GM12878 (cell line): ENCODE results near the gene INHBB. TPM values are rescaled to one million over a fixed set of nuclear protein-coding genes. Genes with fewer than 3 reads are reported as not detected.

Experiments
- BMI1 ChIP-seq: fragments of 450-650 bp; IDR thresholded peaks from 2 replicates; pipeline ENCODE4 v1.6.1; 2016; ENCODE audit warnings: mild to moderate bottlenecking, moderate library complexity, borderline replicate concordance
- BRCA1 ChIP-seq: IDR thresholded peaks from 2 replicates; pipeline ENCODE4 v1.6.1; 2011; ENCODE audit warnings: low read depth, low read length, improper control_type of control experiment
- CBX5 ChIP-seq: sonication (generic); IDR thresholded peaks from 2 replicates; pipeline ENCODE4 v1.6.1; 2016; ENCODE audit warnings: low read depth, moderate library complexity, mild to moderate bottlenecking, inconsistent platforms
- IKZF1 ChIP-seq: fragments of 450-650 bp; conservative IDR thresholded peaks from 2 replicates; pipeline ENCODE4 v1.6.1; 2017; ENCODE audit warnings: antibody characterized with exemption, mild to moderate bottlenecking
- KAT2A ChIP-seq: conservative IDR thresholded peaks from 2 replicates; pipeline ENCODE4 v1.6.1; 2011; ENCODE audit warnings: low read depth, low read length; ENCODE audit not compliant: control insufficient read depth
- KLF5 ChIP-seq: fragments of 450-650 bp; IDR thresholded peaks from 2 replicates; pipeline ENCODE4 v1.6.1; 2014; ENCODE audit warnings: mild to moderate bottlenecking; ENCODE audit not compliant: partially characterized antibody
- MAX ChIP-seq: IDR thresholded peaks from 2 replicates; pipeline ENCODE4 v1.6.1; 2012; ENCODE audit warnings: low read depth, low read length, improper control_type of control experiment
- MYB ChIP-seq: fragments of 150-350 bp; IDR thresholded peaks from 2 replicates; pipeline ENCODE4 v1.6.1; 2014; ENCODE audit warnings: mild to moderate bottlenecking, low read depth, low read length, borderline replicate concordance
- NBN ChIP-seq: fragments of 450-650 bp; IDR thresholded peaks from 2 replicates; pipeline ENCODE4 v1.6.1; 2016
- NFXL1 ChIP-seq: fragments of 450-650 bp; IDR thresholded peaks from 2 replicates; pipeline ENCODE4 v1.6.1; 2017; ENCODE audit warnings: antibody characterized with exemption, mild to moderate bottlenecking, borderline replicate concordance
- PAX5 ChIP-seq: IDR thresholded peaks from 2 replicates; pipeline ENCODE4 v1.6.1; 2011; ENCODE audit warnings: low read depth, low read length, borderline replicate concordance
- PRDM15 ChIP-seq: fragments of 450-650 bp; formaldehyde crosslinking; IDR thresholded peaks from 2 replicates; pipeline ENCODE4 v1.4.0; 2020; ENCODE audit warnings: mild to moderate bottlenecking, moderate library complexity
- RAD51 ChIP-seq: fragments of 450-650 bp; IDR thresholded peaks from 2 replicates; pipeline ENCODE4 v1.6.1; 2016; ENCODE audit warnings: moderate library complexity, mild to moderate bottlenecking, inconsistent platforms
- RB1 ChIP-seq: fragments of 450-650 bp; formaldehyde crosslinking; IDR thresholded peaks from 2 replicates; pipeline ENCODE4 v1.6.1; 2017; ENCODE audit warnings: mild to moderate bottlenecking, borderline replicate concordance
- RCOR1 ChIP-seq: conservative IDR thresholded peaks from 2 replicates; pipeline ENCODE4 v1.6.1; 2012; ENCODE audit warnings: low read depth, low read length, improper control_type of control experiment
- SIX5 ChIP-seq: IDR thresholded peaks from 2 replicates; pipeline ENCODE4 v1.6.1; 2011; ENCODE audit warnings: mild to moderate bottlenecking, low read depth, low read length, moderate library complexity; ENCODE audit not compliant: severe bottlenecking
- SKIL ChIP-seq: fragments of 450-650 bp; IDR thresholded peaks from 2 replicates; pipeline ENCODE4 v1.6.1; 2017; ENCODE audit warnings: mild to moderate bottlenecking, low read depth, inconsistent platforms; ENCODE audit not compliant: poor library complexity, severe bottlenecking
- SMAD1 ChIP-seq: fragments of 450-650 bp; IDR thresholded peaks from 2 replicates; pipeline ENCODE4 v1.6.1; 2018; ENCODE audit warnings: mild to moderate bottlenecking, low read depth; ENCODE audit not compliant: partially characterized antibody
- SMARCA5 ChIP-seq: fragments of 450-650 bp; IDR thresholded peaks from 2 replicates; pipeline ENCODE4 v1.6.1; 2017; ENCODE audit warnings: mild to moderate bottlenecking
- SPI1 ChIP-seq: IDR thresholded peaks from 2 replicates; pipeline ENCODE4 v1.6.1; 2011; ENCODE audit warnings: low read depth, mild to moderate bottlenecking, low read length, moderate library complexity, borderline replicate concordance; ENCODE audit not compliant: insufficient read depth
- TCF3 ChIP-seq: IDR thresholded peaks from 2 replicates; pipeline ENCODE4 v1.6.1; 2012; ENCODE audit warnings: low read depth, mild to moderate bottlenecking, low read length, borderline replicate concordance; ENCODE audit not compliant: insufficient read depth
- ZBTB33 ChIP-seq: fragments of 450-650 bp; IDR thresholded peaks from 2 replicates; pipeline ENCODE4 v1.6.1; 2017; ENCODE audit warnings: mild to moderate bottlenecking
- polyA plus RNA-seq, 11 experiments: library from polyadenylated mRNA; depleted of rRNA in 4 of 11; unstranded in 6 of 11; stranded (reverse) in 5 of 11; fragments of >200 nt; fragmentation: Nextera tagmentation in 4 of 11; fragmentation: Illumina TruSeq in 1 of 11; extraction: Ambion mirVana in 4 of 11; extraction: Trizol in 1 of 11; gene quantifications; 1 replicate in 1 of 11; 2 replicates in 10 of 11; pipeline versions ENCODE4 v1.2.1 to v1.2.3, GENCODE V29; 2011 to 2016; ENCODE audit warnings: inconsistent platforms in 2 of 11, missing spikeins in 2 of 11, low read depth in 1 of 11
- total RNA-seq, 4 experiments: library from RNA; depleted of rRNA in 3 of 4; stranded (reverse); fragments of >200 nt in 3 of 4; fragmentation: Illumina TruSeq in 1 of 4; extraction: Trizol in 1 of 4; gene quantifications; 2 replicates each; pipeline versions ENCODE4 v1.2.1 to v1.2.3, GENCODE V29; 2013 to 2021

The INHBB gene
- total and polyA plus RNA-seq, 10 of the 15 experiments (the other 5 are each of a cell fraction or from before 2014, with no cell fraction given) = 0.05 TPM; not detected in 9

GRCh38 chr2:120310136-120310535 is 35.8 kb upstream of the INHBB start (continued):
- no peak for TF ChIP-seq ZBTB33
- TF ChIP-seq BRCA1 = no peak
- no peak for TF ChIP-seq BMI1
- TF ChIP-seq KLF5 = no peak
- TF ChIP-seq PAX5 = peak; percentile 81; the same call in 1 of the 2 replicates
- no peak for TF ChIP-seq SIX5
- TF ChIP-seq KAT2A = no peak
- TF ChIP-seq SKIL = peak; percentile 66
- TF ChIP-seq RB1 = no peak
- TF ChIP-seq TCF3 = peak; percentile 74; the same call in 1 of the 2 replicates
- TF ChIP-seq RAD51 = no peak
- no peak for TF ChIP-seq NBN
- TF ChIP-seq CBX5 = 0 out of 2 replicates have a peak, but pooled peaks have one; percentile 78
- TF ChIP-seq PRDM15 (CRISPR knock-in tag) = no peak
- no peak for TF ChIP-seq SPI1
- no peak for TF ChIP-seq RCOR1
- TF ChIP-seq SMARCA5 = no peak
- no peak for TF ChIP-seq SMAD1
- no peak for TF ChIP-seq NFXL1
- TF ChIP-seq IKZF1 = peak; percentile 68
- no peak for TF ChIP-seq MAX
- no peak for TF ChIP-seq MYB
